ENCODE measurements around the gene MRAS. TPM values are rescaled to one million over a fixed set of nuclear protein-coding genes. Genes with fewer than 3 reads are reported as not detected.
A peak's percentile ranks its signal among the peaks of the same experiment; 100 is the strongest.

Gene MRAS
- total and polyA plus RNA-seq, 2 of the 4 experiments (the other 2 are of a cell fraction): 59.3 to 60.6 TPM

DNA sequence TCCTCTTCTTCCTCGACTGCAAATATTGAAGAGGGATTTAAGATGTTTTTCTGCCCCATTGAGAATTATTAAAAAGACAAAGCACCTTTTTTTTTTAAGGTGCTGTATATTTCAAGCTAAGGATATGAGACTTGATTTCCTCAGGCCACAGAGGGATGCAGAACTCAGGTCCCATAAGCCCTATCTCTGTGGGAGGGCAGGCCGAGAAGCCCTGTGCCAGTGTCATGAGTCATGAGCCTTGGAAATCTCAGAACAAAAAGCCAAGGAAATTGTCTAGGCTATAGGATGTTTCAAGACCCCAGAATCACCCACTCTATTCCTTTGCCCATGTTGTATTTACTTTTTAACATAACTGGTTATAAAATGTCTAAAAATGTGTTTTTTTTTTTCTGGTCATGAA lies 93.4 kb downstream of the MRAS start:
- intact Hi-C loops (cut with micrococcal nuclease): no loop called here
- Histone ChIP-seq H4K20me1 (ENCODE audit: insufficient read depth, low read length) (no peaks in the 10 kb centered on the region), H3K4me2 (ENCODE audit: low read depth, low read length) (no peak overlapping the region), H3K36me3 (ENCODE audit: control insufficient read depth, insufficient read depth, low read length) (no peaks in the 10 kb centered on the region), H3K9me1 (ENCODE audit: insufficient read depth, low read length) (peaks cover 6% of the 10 kb centered on the region; the same call in 1 of the 2 replicates), H2BK120ac (ENCODE audit: low read depth, low read length) (no peak overlapping the region), H4K8ac (ENCODE audit: low read depth in 2 of 2, low read length in 2 of 2) (no peak overlapping the region), H3K79me1 (ENCODE audit: low read depth in 1 of 2, low read length in 2 of 2) (no peaks in the 10 kb centered on the region), H4K5ac (ENCODE audit: low read depth, low read length) (no peak overlapping the region), H2AK5ac (ENCODE audit: low read depth, low read length) (no peak overlapping the region), H3K9ac (ENCODE audit: low read depth, low read length) (no peak overlapping the region), H3K18ac (ENCODE audit: low read depth, low read length) (no peak overlapping the region), H2AFZ (replicated peaks; ENCODE audit: low read length, poor library complexity) (no peak overlapping the region), H2BK5ac (ENCODE audit: low read depth, low read length, poor library complexity, severe bottlenecking) (no peak overlapping the region), H2BK15ac (ENCODE audit: low read depth, low read length) (no peak overlapping the region), H3K4me1 (ENCODE audit: control insufficient read depth, insufficient read depth, low read length) (peaks cover 7% of the 10 kb centered on the region; the same call in 1 of the 2 replicates), H3K9me3 (ENCODE audit: control insufficient read depth, insufficient read depth, low read length) (no peaks in the 10 kb centered on the region), H3K27me3 (ENCODE audit: control insufficient read depth, insufficient read depth, low read length) (peaks cover 27% of the 10 kb centered on the region), H2BK20ac (ENCODE audit: low read depth, low read length) (no peak overlapping the region), H3K4me3 (ENCODE audit: insufficient read depth, low read depth, low read length) (no peak overlapping the region), H2AK9ac (replicated peaks; ENCODE audit: low read depth, low read length, poor library complexity) (no peak overlapping the region), H4K91ac (ENCODE audit: insufficient read depth, low read depth, low read length) (no peak overlapping the region), H3K23ac (ENCODE audit: low read depth, low read length) (no peak overlapping the region), H3K27ac (ENCODE audit: insufficient read depth, low read length) (no peak overlapping the region), H3K56ac (ENCODE audit: extremely low read depth, insufficient read depth, low read length) (no peak overlapping the region), H3K14ac (replicated peaks; ENCODE audit: low read depth, low read length) (no peak overlapping the region), H3K4ac (ENCODE audit: low read depth, low read length) (no peak overlapping the region)
- CTCF ChIA-PET: interaction anchor here (0.7 kb wide), 1 partner anchor 492 kb away, joined by 3 read pairs; no protein-coding TSS in a partner anchor
- TF ChIP-seq, protein P1, sequence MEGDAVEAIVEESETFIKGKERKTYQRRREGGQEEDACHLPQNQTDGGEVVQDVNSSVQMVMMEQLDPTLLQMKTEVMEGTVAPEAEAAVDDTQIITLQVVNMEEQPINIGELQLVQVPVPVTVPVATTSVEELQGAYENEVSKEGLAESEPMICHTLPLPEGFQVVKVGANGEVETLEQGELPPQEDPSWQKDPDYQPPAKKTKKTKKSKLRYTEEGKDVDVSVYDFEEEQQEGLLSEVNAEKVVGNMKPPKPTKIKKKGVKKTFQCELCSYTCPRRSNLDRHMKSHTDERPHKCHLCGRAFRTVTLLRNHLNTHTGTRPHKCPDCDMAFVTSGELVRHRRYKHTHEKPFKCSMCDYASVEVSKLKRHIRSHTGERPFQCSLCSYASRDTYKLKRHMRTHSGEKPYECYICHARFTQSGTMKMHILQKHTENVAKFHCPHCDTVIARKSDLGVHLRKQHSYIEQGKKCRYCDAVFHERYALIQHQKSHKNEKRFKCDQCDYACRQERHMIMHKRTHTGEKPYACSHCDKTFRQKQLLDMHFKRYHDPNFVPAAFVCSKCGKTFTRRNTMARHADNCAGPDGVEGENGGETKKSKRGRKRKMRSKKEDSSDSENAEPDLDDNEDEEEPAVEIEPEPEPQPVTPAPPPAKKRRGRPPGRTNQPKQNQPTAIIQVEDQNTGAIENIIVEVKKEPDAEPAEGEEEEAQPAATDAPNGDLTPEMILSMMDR (conservative IDR thresholded peaks at IDR 0.05; ENCODE audit: low read depth, low read length): no peak
- no peak for TF ChIP-seq NFE2L2 (IDR thresholded peaks at IDR 0.05; ENCODE audit: low read depth, low read length)
- TF ChIP-seq SMC3 (IDR thresholded peaks at IDR 0.05; ENCODE audit: low read depth, low read length): no peak
- TF ChIP-seq BHLHE40 (IDR thresholded peaks at IDR 0.05; ENCODE audit: low read depth, low read length): no peak
- no peak for TF ChIP-seq FOS (IDR thresholded peaks at IDR 0.05; ENCODE audit: low read depth, low read length)
- no peak for TF ChIP-seq MAZ (IDR thresholded peaks at IDR 0.05; ENCODE audit: borderline replicate concordance, low read depth, low read length)
- TF ChIP-seq, protein P2, sequence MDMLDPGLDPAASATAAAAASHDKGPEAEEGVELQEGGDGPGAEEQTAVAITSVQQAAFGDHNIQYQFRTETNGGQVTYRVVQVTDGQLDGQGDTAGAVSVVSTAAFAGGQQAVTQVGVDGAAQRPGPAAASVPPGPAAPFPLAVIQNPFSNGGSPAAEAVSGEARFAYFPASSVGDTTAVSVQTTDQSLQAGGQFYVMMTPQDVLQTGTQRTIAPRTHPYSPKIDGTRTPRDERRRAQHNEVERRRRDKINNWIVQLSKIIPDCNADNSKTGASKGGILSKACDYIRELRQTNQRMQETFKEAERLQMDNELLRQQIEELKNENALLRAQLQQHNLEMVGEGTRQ (IDR thresholded peaks at IDR 0.05; ENCODE audit: low read depth, low read length): no peak
- TF ChIP-seq, protein P3, sequence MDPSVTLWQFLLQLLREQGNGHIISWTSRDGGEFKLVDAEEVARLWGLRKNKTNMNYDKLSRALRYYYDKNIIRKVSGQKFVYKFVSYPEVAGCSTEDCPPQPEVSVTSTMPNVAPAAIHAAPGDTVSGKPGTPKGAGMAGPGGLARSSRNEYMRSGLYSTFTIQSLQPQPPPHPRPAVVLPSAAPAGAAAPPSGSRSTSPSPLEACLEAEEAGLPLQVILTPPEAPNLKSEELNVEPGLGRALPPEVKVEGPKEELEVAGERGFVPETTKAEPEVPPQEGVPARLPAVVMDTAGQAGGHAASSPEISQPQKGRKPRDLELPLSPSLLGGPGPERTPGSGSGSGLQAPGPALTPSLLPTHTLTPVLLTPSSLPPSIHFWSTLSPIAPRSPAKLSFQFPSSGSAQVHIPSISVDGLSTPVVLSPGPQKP (IDR thresholded peaks at IDR 0.05; ENCODE audit: borderline replicate concordance, low read depth, low read length): no peak
- TF ChIP-seq RFX5 (IDR thresholded peaks at IDR 0.05; ENCODE audit: low read depth, low read length): no peak
- peak; percentile 62; the same call in 1 of the 2 replicates for ATAC-seq (ENCODE audit: low read depth)
- no CpG with 5 or more reads among the region's 2 CpGs for WGBS, 2 experiments (ENCODE audit: extremely low coverage in 2 of 2, insufficient read length in 1 of 2)
- in situ Hi-C loops (cut with MboI; ENCODE audit: low sequenced_read_pairs): no loop called here
- POLR2A ChIA-PET (ENCODE audit: unreplicated experiment): no interaction called here
- BruUV-seq (replicated peaks): no TSS peak
- dilution Hi-C loops (cut with HindIII; ENCODE audit: low sequenced_read_pairs, unreplicated experiment): no loop called here
- peak; percentile 31 for DNase-seq
